H1 (cell line): ENCODE measurements around the gene SNX2. TPM values are rescaled to one million over a fixed set of nuclear protein-coding genes. Genes with fewer than 3 reads are reported as not detected.

Source experiments
- CHD7 ChIP-seq: fragments of 300-600 bp; sonication (generic); IDR thresholded peaks from 2 replicates; pipeline ENCODE4 v1.7.1; 2012; ENCODE audit warnings: low read length, moderate library complexity, mild to moderate bottlenecking, inconsistent platforms; ENCODE audit not compliant: insufficient replicate concordance
- CTBP2 ChIP-seq: IDR thresholded peaks from 2 replicates; pipeline ENCODE4 v1.7.0; 2011; ENCODE audit warnings: borderline replicate concordance, mild to moderate bottlenecking, moderate library complexity, mixed read lengths, low read length; ENCODE audit not compliant: insufficient read depth, insufficient read length
- MAFK ChIP-seq: IDR thresholded peaks from 2 replicates; pipeline ENCODE4 v1.6.1; 2012; ENCODE audit warnings: low read depth, mild to moderate bottlenecking, improper control_type of control experiment, low read length
- RBBP5 ChIP-seq: IDR thresholded peaks from 2 replicates; pipeline ENCODE4 v1.7.1; 2012; ENCODE audit warnings: low read depth, mild to moderate bottlenecking, inconsistent platforms, low read length, moderate library complexity, borderline replicate concordance
- RXRA ChIP-seq: IDR thresholded peaks from 2 replicates; pipeline ENCODE4 v1.6.1; 2011; ENCODE audit warnings: low read depth, mild to moderate bottlenecking, low read length, moderate library complexity; ENCODE audit not compliant: insufficient read depth
- TAF1 ChIP-seq: IDR thresholded peaks from 2 replicates; pipeline ENCODE4 v1.6.1; 2011; ENCODE audit warnings: mild to moderate bottlenecking, low read depth, low read length
- polyA plus RNA-seq, 7 experiments: library from polyadenylated mRNA; depleted of rRNA in 3 of 7; stranded (reverse) in 5 of 7; unstranded in 2 of 7; fragments of >200 nt in 5 of 7; fragments of 200-250 nt in 2 of 7; gene quantifications; 1 replicate in 5 of 7; 2 replicates in 1 of 7; 4 replicates in 1 of 7; pipeline versions ENCODE4 v1.2.1 to v1.2.3, GENCODE V29; 2011 to 2013; ENCODE audit warnings: missing spikeins in 2 of 7, mixed read lengths in 2 of 7
- total RNA-seq: library from RNA; stranded (reverse); fragmentation: NEBNext Ultra II Directional; extraction: Animal tissue kit (Norgen Biotek cat#: 25700); gene quantifications from 2 replicates; pipeline ENCODE4 v1.2.1, GENCODE V29; 2021

SNX2 gene
- total and polyA plus RNA-seq, 2 of the 8 experiments (the other 6 are each of a cell fraction or from before 2014, with no cell fraction given), result 51.0 to 61.2 TPM

GRCh38 chr5:122761115-122761514, 13.8 kb upstream of the SNX2 start (continued):
- no peak for TF ChIP-seq CHD7
- no peak for TF ChIP-seq RBBP5
- TF ChIP-seq MAFK, result no peak
- TF ChIP-seq TAF1, result no peak
- TF ChIP-seq RXRA, result no peak
- no peak for TF ChIP-seq CTBP2
- TF ChIP-seq, all 59 proteins: peak for 0
